ENCODE data around the gene CSNK2A2.
A peak's percentile ranks its signal among the peaks of the same experiment; 100 is the strongest.

The CSNK2A2 gene

DNA sequence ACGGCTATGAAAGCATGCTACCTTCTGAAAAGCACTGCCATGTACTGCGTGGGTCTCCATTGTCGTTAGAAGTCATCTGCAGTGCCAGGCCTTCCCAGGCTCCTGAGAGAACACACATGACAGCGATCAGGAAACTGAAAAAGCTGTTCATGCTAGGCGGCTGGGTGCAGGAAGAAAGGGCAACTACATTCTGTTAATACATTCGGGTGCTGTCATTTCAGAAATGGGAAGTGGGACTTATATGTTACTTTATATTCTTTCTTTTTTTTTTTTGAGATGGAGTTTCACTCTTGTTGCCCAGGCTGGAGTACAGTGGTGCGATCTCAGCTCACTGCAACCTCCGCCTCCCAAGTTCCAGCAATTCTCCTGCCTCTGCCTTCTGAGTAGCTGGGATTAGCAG is 88.6 kb downstream of the CSNK2A2 start:
- DNase-seq: peak; percentile 44
